NCI-H1417 (cell line): ENCODE results near the gene MRAS.

Experiments
- DNase-seq, 3 experiments: peaks; one replicate each; lab custom pipeline; 2025; lab: John Stamatoyannopoulos, UW

MRAS gene

DNA sequence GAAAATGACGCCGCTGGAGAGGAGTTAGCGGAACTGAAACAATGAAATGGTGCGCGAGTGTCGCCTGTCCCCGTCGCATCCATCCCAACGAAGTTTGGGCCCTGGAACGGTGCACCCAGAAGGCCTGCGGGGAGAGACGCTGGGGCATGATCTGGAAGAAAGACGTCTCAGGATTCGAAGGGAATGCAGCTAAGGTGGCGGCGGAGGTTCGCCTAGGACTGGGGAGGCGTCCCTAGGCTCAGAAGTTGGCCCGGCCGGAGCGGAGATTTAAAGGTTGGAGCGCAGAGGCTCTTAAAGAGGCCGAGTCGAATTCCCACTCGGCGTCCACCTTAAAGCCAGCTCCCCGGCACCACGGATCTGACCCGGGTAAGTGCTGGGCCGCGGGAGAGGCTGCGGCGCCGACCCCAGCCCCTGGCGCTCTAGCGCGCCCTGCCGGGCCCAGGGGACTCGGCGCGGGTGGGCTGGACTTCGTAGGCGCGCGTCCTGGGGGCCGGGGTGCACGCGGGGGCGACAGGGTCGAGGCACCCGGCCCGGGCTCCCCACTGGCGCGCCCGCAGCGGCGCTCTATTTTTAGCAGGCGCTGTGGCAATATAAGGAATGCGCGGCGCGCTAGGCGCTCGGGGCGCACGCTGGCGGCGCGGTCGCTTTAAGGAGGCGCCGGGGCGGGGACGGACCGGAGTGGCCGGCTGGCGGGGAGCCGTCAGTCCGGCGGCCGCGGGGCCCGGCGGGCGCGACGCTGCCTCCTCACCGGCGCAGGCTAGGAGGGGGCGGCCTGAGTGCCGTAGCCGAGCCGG is at the start of gene MRAS:
Gene MRAS, plus strand, starts transcription at position 620 of the 794 bp plus-strand sequence. CDS start 24,305 bp downstream, outside the sequence.
- DNase-seq: peak; percentile 39 to 86 (median 83)

DNA sequence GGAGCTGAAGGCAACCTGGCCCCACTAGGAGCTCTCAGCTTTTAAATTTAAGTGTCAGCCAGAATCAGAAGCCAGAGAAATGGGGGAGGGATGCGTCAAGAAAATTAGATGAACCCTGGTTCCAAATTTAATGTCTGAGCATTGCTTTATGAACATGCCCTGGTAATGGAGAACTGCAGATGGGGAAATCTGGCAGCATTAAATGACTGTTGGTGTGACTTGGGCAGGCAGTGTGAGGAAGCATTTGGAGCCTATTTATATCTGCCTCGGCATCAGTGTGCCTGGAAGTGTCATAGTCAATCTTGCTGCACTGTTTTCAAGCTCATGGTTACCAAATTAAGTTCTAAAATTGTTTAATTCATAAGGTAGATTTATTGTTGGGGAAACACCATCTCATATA is 47.7 kb upstream of the MRAS start:
- no peak for DNase-seq

DNA sequence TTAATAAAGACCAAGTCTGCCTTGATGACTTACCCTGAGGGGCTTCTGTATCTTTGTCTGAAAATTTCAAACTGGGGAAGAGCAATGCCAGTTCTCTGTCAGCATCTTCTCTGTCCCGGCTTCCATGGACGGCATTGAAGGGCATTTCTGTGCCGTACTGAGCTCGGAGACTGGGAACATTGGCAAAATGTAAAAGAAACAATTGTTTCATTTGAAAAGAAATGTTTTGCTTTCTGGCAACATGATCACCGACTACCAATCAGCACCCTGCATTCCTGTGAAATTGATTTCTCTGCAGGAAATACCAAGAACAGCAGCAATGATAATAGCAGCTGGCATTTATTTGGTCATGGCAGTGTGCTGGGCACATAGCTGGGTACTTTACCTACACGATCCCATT is 44.9 kb upstream of the MRAS start:
- no peak for DNase-seq

- no peak for DNase-seq
These were observed 40.5 kb upstream of the MRAS start for GRCh38 chr3:138307899-138308298.

- no peak for DNase-seq
These were observed 39.6 kb upstream of the MRAS start for GRCh38 chr3:138308783-138309182.

GRCh38 chr3:138310494-138310893 is 37.9 kb upstream of the MRAS start:
- no peak for DNase-seq

- no peak for DNase-seq
These were observed 33.6 kb upstream of the MRAS start for GRCh38 chr3:138314751-138315150.

DNA sequence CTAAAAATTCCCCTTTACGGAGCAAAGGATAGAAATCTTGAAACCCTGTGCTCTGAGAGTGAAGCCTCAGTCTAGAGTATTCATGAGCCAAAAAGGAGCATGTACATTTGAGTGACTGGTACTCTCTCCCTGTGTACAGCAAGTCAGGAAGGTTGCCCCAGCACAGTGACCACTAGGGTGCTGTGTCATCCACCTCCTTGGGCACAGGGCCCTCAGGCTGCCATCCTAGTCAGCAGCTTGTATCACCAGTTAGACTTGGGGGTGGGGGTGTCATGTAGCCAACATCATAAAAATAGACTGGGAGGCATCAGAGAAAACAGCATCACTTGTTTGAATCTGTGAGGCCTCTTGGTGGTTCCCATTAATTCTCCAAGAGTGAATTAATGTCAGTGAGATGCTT is 30.7 kb upstream of the MRAS start:
- no peak for DNase-seq

DNA sequence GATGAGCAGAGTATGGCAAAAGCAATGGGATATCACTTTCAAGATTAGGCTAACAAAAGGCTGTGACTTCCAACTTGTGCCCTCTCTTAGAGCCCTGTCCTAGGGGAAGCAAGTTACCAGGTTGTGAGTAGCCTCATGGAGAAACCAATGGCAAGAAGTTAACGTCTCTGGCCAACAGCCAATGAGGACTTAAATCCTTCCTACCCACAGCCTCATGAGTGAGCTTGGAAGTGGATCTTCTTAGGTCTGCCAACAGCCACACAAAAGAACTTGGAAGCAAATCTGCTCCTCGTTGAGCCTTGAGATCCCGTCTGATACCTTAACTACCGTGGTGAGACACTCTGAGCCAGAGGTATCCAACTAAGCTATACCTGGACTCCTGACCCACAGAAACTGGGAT is 24.4 kb upstream of the MRAS start:
- DNase-seq: no peak

GRCh38 chr3:138325990-138326389 is 22.4 kb upstream of the MRAS start:
- DNase-seq: no peak

DNA sequence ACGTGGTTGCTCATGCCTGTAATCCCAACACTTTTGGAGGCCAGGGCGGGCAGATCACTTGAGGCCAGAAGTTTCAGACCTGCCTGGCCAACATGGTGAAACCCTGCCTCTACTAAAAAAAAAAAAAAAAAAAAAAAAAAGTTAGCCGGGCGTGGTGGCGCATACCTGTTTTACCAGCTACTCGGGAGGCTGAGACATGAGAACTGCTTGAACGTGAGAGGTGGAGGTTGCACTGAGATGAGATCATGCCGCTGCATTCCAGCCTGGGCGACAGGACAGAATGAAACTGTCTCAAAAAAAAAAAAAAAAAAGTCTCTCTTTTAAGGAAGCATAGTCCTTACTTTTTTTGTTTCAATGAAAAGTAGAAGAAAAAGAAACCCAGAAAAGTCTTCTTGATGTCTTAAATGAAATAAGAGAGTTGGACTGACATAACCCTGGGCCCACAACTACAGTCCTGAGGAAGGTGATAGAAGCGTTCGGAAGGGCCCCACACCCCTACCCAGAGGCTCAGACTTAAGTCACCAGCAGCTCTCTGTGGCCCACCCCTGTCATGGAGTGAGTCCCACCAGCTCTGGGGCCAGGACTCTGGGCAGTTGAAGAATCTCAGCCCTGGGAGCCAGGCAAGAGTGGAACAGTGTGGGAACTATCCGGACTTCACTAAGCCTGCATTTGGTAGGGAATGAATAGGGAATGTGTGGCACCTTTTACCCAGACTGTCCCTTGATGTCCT is 21.3 kb upstream of the MRAS start:
- no peak for DNase-seq

DNA sequence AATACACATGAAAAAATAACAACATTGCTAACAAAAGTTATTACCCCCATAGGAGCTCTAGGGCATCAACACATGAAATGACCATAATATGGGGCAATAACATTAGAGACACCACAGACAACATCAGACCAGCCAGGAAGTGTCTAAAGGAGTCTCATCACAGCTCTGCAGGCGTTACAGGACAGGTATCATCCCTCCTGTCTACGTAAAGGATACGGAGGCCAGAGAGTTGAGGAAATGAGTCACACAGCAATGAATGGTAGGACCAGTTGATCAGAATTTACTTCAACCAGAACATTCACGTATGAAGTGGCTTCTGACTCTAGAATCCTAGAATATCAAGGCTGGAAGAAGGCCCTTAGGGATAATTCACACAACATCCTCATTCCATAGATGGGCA is 20.5 kb upstream of the MRAS start:
- DNase-seq: no peak

DNA sequence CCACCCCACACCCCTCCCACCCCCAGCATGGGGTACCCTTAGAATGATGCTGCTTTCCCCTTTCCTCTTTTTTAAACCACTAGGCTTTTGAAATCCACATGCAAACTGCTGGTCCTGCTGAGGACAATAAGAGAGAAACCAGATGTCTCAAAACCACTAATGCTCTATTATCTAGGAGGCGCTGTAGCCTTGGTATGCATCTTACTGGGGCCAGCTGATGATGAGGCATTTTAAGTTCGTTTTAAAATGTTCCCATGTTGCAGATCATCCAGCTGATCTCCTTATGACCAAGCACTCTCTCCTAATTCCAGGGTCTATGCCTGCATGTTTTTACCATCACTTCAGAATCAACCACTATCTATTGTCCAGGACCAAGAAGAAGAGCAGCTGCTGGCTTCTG is 20.0 kb upstream of the MRAS start:
- DNase-seq: no peak

DNA sequence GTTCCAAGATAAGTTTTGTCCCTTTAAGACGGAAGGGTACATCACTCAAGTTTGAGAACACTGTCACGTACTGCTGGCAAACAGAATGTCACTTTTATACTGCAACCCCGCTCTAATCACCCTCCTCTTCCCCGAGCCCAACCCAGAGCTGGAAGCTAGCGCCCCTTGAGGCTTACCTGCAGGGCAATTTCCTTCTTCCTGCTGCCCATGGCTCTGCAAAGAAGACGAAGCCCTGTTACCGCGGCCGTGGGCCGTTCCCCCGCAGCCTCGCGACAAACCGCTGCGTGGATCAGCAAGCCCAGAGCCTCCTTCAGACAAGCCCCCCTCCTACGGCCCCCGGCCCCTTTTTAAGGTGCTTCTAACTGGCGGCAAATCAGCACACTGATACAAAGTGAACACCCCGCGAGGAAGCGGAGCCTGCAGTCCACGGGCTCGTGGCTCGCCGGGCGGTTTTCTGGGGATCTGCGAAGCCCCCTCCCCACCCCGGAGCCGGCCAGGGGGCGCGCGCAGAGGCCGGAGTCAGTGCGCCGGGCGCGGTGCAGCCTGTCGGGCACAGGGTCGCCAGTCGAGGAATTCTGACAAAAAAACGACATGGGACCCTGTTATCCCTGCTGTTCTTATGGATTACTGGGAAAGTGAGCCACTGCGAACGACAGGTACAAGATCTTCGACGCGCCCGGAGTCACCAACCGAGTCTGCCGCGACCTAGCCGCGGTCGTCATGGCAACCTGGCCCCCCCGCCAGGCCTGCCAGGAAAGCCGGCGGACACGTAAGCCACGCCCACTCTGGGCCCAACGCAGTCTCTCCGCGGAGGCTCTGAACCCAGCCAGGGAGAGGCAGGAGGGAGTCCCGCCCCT is 19.0 kb upstream of the MRAS start, which contains the start of gene NME9:
Gene NME9, minus strand, starts transcription at position 725 of the 857 bp plus-strand sequence. Its CDS starts 516 bp downstream, at position 209.
- peak; percentile 96 to 98 (median 96) for DNase-seq

DNA sequence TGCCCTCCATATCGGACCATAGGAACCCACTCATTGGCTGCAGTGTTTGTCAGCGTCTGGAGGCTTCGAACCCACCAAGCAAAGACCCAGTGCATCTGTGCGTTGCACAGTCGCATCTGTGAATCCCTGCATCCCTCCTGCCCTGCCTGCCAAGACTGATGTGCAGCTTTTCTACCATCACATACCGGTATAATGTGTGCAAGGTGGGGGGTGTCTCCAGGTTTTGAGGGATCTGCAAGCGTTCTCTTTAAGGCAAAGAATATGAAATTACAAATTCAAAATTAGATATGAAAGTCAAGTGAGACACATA is 18.4 kb upstream of the MRAS start:
- no peak for DNase-seq

DNA sequence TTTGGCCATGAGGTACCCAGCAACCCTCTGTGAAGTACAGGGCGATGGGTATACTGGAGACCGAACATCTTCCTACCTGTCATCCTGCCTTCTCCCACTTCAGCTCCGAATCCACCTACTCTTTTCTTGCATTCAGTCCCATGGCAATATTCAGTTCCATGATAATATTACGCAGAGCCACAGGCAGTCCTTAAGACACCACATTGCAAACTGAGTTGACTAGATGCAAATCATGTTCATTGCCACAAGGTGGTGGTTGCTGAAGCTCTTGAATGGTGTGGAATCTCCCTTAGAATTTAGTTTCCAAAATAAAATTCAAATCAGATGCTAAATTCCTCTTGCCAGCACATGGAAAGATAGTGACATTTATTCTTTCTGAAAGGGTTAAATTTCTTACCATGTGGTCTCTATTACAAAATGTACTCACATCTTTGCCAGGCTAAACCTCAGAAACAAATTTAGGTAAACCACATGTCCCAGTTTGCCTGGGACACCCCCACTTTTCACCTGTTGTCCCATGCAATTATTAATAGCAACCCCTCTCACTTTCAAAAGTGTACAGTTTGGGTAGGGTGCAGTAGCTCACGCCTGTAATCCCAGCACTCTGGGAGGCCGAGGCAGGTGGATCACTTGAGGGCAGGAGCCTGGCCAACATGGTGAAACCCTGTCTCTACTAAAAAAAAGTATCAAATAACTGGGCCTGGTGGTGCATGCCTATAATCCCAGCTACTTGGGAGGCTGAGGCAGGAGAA is 17.1 kb upstream of the MRAS start:
- peak in 1 of 3 experiments; percentile 4 for DNase-seq

GRCh38 chr3:138332472-138333073 is 15.8 kb upstream of the MRAS start:
- peak in 1 of 3 experiments; percentile 36 for DNase-seq

DNA sequence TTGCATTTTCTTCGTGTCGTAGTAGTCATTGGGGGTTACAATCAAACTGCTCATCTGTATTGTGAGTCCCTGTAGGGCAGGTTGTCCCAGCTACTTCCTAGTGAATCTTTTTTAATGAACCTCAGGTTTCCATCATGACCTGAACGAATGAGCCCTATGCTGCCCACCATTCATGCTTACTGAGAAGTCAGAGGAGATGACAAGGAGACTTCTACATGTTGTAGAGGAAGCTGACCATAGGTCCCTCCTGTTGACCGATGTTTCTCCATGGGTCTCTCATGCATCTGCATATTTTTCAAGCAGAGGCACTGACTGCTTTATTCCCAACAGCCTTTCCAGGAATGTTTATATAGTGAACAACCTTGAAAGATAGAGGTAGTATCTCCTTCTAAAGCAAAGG is 13.8 kb upstream of the MRAS start:
- DNase-seq: no peak

- DNase-seq: no peak
These were observed 11.9 kb upstream of the MRAS start for GRCh38 chr3:138336454-138336999.

- no peak for DNase-seq
These were observed 10.1 kb upstream of the MRAS start for GRCh38 chr3:138338244-138338643.

DNA sequence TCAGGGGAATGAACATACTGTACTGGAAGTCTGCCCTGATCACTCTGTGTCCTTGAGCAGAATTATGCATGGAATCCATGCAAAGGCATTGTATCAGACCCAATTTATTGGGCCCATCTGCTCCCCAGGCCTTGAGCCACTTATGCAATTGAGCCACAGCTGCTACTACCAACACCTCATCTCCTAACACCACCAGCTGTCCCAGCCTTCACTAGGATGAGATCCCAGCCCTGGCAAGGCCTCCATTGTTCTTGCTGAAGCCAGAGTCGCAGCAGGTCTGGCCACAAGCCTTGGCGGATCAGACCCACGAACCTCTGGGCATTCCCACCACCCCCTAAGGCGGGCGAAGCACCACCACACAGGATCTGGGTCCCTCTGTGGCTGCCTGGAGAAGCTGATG is 9.6 kb upstream of the MRAS start:
- DNase-seq: no peak
